Fibroblast of lung (primary cell): ENCODE measurements around the gene CHADL.

Source experiments
- CTCF ChIP-seq, 2 donors: IDR thresholded peaks in 1 of 2; conservative IDR thresholded peaks in 1 of 2; 1 replicate in 1 of 2; 2 replicates in 1 of 2; pipeline ENCODE4 v1.5.1; 2011 to 2012; ENCODE audit warnings: low read length in 2 of 2, control low read depth in 1 of 2, inconsistent platforms in 1 of 2, low read depth in 1 of 2, mild to moderate bottlenecking in 1 of 2
- EZH2 ChIP-seq: IDR thresholded peaks from 2 replicates; pipeline ENCODE4 v1.5.1; 2012; ENCODE audit warnings: low read length, control low read depth, mild to moderate bottlenecking; ENCODE audit errors: missing control alignments

DNA sequence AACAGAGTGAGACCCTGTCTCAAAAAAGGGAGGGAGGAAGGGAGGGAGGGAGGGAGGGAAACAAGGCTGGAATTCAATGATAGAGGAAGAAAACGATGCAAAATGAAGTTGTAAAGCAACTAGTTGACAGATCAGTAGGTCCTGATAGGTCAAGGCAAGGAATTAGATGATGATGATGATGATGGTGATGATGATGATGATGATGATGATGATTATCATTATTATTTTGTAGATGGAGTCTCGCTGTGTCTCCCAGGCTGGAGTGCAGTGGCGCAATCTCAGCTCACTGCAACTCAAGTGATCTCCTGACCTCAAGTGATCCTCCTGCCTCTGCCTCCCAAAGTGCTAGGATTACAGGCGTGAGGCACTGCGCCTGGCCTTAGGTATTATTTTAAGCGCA is 46.9 kb downstream of the CHADL start:
- TF ChIP-seq CTCF (conservative IDR thresholded peaks at IDR 0.05 in 1 of 2, IDR thresholded peaks at IDR 0.05 in 1 of 2; ENCODE audit: low read depth in 1 of 2, low read length in 2 of 2) (no peak), EZH2 (no peak)
